HG03025 (cell line): ENCODE data around the gene ANKFN1.
"Not testable (repeated sequence)": the region's sequence is repeated elsewhere in the genome, so short reads cannot be mapped to it uniquely, and the experiment has no call there.

Source experiments
- ATAC-seq: cut with Tn5 transposase; IDR thresholded peaks from one replicate; pipeline ENCODE4 v1.9.1; 2021; ENCODE audit warnings: mild to moderate bottlenecking, moderate library complexity; ENCODE audit not compliant: unreplicated experiment, low FRiP score

ANKFN1 gene

DNA sequence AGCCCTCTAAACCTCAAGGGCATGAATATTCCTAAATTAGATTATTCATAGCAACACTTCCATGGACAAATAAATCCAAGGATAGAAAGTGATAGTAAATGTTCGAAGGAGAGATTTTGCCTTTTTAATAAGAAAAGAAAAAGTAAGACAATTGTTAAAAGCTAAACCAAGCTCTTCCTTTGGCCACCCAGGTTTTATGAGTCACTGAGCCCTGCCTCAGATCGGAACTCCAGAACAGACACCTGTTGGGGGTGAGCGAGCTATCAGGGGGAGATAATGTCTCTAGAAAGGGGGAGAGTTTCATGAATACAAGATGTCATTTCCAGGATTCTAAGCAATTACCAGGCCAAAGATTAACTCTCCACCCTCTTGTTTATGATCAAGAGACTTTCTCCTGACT lies 171.4 kb downstream of the ANKFN1 start:
- no peak for ATAC-seq

DNA sequence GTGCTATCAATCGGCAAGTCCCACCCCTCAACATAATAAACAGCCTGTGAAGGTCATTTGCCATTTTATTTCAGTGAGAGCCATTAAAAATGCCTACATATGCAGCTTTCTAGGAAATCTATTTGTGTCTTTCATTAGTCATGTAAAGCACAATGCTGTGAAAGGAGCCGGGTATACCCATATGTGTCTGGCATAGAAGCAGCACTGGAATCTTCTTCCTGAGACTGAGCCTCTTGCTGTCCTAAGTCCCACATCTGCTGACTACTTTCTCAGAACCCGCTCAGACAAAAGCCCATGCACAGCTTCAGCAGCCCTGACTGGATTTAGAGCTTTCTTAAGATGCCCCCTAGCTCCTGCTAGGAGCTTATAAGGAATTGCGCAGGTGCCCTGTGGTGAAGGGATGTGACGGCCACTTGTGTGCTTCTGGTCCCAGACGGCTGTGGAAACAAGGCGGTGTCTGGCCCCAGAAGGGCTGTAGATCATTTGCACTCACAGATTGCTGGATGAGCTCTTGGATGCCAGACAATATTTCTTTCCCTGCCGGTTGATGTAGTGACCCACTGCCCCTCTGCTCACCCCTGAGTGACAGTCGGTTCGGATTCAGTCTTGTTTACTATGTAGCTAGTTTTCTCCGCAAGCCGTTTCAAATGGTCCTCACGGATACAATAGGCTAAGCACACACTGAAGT lies 172.2 kb downstream of the ANKFN1 start:
- no peak for ATAC-seq

DNA sequence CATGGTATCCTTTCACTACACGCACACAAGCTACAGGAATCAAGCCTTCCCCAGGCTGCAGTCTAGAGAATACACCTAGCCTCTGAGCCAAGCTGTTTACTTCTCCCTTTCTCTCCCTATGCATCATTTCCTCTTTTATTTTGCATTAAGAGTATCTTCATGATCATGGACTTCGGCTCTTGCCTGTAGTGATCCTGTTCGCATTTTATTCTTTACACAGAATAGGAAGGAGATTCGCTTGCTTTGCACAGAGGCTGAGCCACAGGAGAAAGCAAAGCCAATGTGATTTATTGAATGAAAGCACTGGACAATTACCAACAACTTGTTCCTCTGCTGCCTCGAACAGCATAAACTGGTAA lies 172.7 kb downstream of the ANKFN1 start:
- no peak for ATAC-seq

GRCh38 chr17:56347639-56348038 lies 194.4 kb downstream of the ANKFN1 start:
- no peak for ATAC-seq

GRCh38 chr17:56350592-56350991 lies 197.3 kb downstream of the ANKFN1 start:
- no peak for ATAC-seq

DNA sequence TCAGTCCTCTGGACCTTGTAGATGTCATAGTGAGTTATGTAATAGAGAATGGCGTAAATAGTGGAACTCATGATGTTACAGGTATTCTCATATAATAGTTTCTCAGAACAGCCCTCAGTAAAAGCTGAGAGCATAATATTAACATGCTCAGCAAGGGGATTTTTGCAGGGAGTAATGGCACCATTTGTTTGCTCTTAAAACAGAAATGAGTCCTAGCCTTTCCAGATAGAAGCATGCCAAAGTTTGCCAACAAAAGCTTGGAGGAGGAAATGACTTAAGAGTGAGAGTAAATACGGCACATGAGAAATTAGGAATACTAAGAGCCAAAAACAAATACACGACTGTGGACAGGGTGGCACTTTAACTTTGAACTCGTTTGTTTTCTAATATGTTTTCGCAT lies 198.4 kb downstream of the ANKFN1 start:
- no peak for ATAC-seq

DNA sequence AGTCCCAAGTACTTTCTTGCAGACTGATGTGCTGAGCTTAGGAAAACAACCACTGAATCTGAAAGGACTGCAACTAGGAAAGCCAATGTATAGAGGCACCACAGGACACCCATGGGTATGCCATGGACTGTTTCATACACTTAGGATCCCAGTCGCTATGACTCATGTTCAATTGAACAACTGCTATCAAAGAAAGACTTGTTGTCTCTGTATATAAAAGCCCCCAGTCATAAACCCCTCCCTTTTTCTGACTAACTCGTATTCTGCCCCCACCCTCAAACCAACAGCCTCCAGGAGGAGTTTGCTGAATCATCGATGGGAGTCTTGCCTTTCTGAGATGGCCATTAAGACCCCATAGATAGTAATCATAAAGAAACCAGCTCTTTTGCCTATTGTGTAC lies 205.4 kb downstream of the ANKFN1 start:
- no peak for ATAC-seq

DNA sequence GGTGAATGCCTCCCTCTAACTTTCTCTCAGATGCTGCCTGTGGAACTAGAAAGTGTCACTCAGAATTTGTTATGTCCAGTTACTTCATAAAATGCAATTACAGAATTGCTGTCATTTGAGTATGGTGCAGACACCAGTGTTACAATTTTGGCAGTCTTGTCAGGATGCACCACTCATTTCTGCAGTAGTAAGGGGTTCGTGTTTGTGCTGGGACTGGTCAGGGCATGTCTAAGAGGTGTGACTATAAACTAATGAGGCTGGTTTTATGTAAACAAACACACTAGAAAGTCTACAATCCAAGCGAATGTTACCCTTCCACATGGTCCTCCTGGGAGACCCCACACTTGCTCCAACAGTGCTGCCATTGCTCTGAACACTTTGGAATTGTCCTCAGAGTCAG lies 206.2 kb downstream of the ANKFN1 start:
- no peak for ATAC-seq

DNA sequence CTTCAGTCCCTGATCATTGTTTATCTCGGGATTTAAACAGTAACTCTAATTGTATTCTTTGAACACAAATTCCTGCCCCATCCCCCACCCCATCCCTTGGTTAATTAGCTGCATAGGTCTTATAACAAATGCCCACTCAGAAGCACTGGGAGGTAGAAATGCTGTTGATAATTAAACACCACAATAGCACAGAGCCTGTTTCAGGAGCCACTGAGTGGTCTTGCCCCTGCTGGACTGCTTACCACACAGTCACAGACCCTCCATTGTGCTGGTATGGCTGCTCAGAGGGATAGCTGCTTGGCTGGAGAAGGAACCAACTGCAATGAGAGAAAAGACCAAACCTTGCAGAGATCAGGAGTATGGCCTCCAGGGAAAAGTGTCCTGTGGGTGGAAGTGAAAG lies 214.1 kb downstream of the ANKFN1 start:
- ATAC-seq = no peak

DNA sequence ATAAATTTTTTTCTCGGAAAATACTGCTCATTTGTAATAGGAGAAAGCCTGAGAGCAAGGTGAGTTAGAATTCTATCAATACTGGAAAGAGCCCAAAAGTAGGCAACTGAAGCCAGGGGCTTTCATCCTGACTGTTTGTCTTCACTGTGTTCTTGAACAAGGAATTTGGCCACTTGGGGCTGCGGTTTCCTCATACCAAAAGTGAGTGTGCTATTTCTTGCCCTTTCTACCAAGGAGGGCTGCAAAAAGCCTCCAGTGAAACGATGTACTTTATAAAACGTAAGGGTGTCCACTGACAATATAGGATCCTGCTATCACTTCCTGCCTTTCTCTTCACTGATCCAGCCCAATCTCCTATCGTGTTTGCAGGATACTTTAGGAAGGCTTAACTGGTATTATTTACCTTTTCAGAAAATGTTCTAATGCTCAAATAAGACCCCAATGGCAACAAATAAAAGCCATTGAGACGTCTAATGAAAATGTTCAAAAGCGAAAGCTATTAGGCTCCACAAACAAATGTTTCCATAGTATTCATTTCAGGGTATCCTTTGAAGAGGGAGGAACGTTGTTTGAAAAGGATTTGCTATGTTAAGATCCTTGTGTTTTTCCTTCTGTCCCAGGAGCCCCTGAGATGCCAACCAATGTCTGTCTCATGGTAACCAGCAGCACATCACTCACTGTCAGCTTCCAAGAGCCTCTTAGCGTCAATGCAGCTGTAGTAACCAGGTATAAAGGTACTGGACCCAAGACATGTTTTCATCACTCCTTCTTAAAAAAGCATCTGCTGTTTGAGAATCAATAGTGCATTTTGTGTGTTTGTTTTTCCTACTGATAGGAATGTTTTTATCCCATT lies 220.9 kb downstream of the ANKFN1 start:
- ATAC-seq = no peak

DNA sequence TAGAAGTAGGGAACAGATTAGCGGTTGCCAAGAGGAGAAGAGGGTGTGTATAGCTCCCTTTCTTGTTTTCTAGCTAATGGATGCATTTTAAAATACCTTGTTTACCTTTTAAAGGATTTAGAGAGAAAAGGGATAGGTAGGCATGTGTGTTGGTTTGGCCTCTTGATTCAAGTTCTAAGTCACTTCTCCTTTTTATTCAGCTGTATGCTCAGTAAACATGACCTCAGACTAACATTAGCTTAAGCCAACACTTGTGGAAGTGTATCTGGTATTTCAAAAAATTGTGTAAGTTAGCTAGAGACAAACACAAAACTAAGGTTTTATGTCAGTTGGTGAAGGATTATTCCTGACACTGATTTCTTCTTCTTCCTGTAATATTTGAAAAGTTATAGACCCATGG lies 236.1 kb downstream of the ANKFN1 start:
- ATAC-seq = no peak

DNA sequence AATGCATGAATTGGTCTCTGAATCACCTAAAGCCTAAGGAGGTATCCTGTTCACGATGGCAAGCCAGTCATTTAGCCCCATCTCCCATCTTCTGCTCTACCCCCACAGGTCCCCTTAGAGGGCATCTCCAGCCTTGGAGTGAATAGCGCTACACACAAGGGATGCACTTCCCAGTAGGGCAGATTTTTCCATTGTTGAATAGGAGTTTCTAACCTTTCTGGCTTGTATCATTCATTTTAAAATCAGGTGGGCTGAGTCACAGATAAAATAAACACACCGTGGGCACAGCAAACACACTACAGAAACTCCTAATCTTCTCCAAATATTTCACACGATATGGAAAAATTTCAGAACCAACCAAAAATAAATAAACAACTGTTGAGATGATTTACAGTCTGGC lies 239.0 kb downstream of the ANKFN1 start:
- no peak for ATAC-seq

DNA sequence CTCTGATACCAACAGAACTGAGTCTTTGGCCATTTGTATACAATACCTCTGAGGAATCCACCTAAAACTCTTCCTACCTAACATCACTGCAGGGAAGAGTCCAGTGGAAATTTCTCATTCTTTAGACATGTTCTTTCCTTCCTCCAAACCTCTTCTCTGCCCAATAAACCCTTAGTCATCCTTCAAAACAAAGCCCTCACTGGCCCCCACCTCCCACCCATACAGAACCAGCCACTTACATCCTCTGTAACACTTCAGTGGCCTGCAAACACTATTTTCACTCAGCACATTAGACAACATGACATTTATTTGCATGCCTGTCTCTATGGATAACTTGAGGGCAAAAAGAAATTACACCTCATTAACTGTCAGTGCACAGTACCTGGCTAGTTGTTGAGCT lies 239.9 kb downstream of the ANKFN1 start:
- ATAC-seq = no peak

GRCh38 chr17:56395787-56396186 lies 242.5 kb downstream of the ANKFN1 start:
- ATAC-seq = no peak

- ATAC-seq = no peak
These were observed 253.8 kb downstream of the ANKFN1 start for GRCh38 chr17:56407086-56407485.

DNA sequence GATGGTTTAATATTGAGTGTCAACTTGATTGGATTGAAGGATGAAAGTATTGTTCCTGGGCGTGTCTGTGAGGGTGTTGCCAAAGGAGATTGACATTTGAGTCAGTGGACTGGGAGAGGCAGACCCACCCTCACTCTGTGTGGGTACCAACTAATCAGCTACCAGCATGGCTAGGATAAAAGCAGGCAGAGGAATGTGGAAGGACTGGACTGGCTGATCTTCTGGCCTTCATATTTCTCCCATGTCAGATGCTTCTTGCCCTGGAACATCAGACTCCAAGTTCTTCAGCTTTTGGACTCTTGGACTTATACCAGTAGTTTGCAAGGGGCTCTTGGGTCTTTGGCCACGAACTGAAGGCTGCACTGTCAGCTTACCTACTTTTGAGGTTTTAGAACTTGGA lies 259.1 kb downstream of the ANKFN1 start:
- ATAC-seq = not testable (repeated sequence)

- no peak for ATAC-seq
These were observed 263.5 kb downstream of the ANKFN1 start for GRCh38 chr17:56416682-56417351.

DNA sequence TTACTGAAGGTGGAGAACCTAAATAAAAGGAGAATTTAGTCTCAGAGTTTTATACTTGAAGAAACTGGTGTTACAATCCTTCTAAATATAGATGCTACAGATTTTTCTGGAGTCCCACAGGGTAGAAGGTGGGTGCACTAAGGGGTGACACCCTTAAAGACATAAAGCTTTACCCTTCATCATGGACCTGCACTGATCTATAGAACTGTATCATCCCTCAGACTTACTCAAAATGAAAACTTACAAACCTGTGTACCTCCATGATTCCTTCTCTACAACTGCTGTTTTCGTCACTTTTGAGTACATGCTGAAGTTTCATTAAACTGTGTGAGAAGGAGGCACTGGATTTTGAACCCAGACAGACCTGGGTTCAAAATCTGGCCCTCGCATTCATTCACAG lies 270.7 kb downstream of the ANKFN1 start:
- ATAC-seq = no peak

GRCh38 chr17:56424543-56425044 lies 271.3 kb downstream of the ANKFN1 start:
- ATAC-seq = no peak

GRCh38 chr17:56425483-56425882 lies 272.2 kb downstream of the ANKFN1 start:
- ATAC-seq = no peak

GRCh38 chr17:56426901-56427300 lies 273.6 kb downstream of the ANKFN1 start:
- ATAC-seq = no peak
